Stomach (tissue), 9 donors: ENCODE data around the gene TMCC1. TPM values are rescaled to one million over a fixed set of nuclear protein-coding genes. Genes with fewer than 3 reads are reported as not detected.

Source experiments
- DNase-seq, 2 donors: peaks; one replicate each; pipeline versions ENCODE4 v3.0.0 to v3.0.0-alpha.2; 2013 to 2019
- H3K27ac ChIP-seq, 5 donors: fragments of 200-600 bp in 4 of 5; sonication (generic) in 4 of 5; one replicate each; pipeline ENCODE4 v1.5.1; 2013 to 2019; ENCODE audit warnings: mild to moderate bottlenecking in 1 of 5, moderate library complexity in 1 of 5
- H3K27me3 ChIP-seq, 3 donors: fragments of 200-600 bp; sonication (generic); one replicate each; pipeline ENCODE4 v1.5.1; 2017 to 2019; ENCODE audit warnings: mixed run types in 1 of 3
- H3K36me3 ChIP-seq, 4 donors: fragments of 200-600 bp; sonication (generic); 1 replicate in 3 of 4; 2 replicates in 1 of 4; pipeline ENCODE4 v1.5.1; 2016 to 2019
- H3K4me1 ChIP-seq, 4 donors: fragments of 200-600 bp; sonication (generic); one replicate each; pipeline ENCODE4 v1.5.1; 2016 to 2019
- H3K4me3 ChIP-seq, 4 donors: fragments of 200-600 bp; sonication (generic) in 3 of 4; one replicate each; pipeline ENCODE4 v1.5.1; 2016 to 2019; ENCODE audit warnings: mild to moderate bottlenecking in 1 of 4
- H3K9me3 ChIP-seq, 4 donors: fragments of 200-600 bp; sonication (generic); one replicate each; pipeline ENCODE4 v1.5.1; 2016 to 2019
- CTCF ChIP-seq, 7 experiments: fragments of 450-650 bp in 4 of 7; fragments of 200-600 bp in 3 of 7; sonication (generic) in 3 of 7; IDR thresholded peaks; one replicate each; pipeline ENCODE4 v1.5.1; 2016 to 2019; ENCODE audit warnings: antibody characterized with exemption in 7 of 7, control low read depth in 2 of 7, mild to moderate bottlenecking in 1 of 7
- EP300 ChIP-seq: sonication (generic); formaldehyde crosslinking; IDR thresholded peaks from one replicate; pipeline ENCODE4 v1.6.1; 2017; ENCODE audit warnings: antibody characterized with exemption
- POLR2A ChIP-seq, 4 donors: fragments of 450-650 bp; IDR thresholded peaks; one replicate each; pipeline ENCODE4 v1.6.1; 2016; ENCODE audit warnings: antibody characterized with exemption in 4 of 4, control low read depth in 2 of 4, mild to moderate bottlenecking in 1 of 4, moderate library complexity in 1 of 4
- POLR2AphosphoS5 ChIP-seq, 3 donors: sonication (generic); formaldehyde crosslinking; IDR thresholded peaks; one replicate each; pipeline ENCODE4 v1.6.1; 2016; ENCODE audit warnings: antibody characterized with exemption in 3 of 3
- WGBS, 5 donors: extraction: QIAGEN DNeasy Blood & Tissue Kit in 3 of 5; methylation state at CpG; one replicate each; pipeline versions ENCODE4 v1.1.5 to v1.1.7; 2013 to 2018; 5-methylcytosine and 5-hydroxymethylcytosine counted together
- intact Hi-C: fragments of 100-400 bp; cut with DNase I; formaldehyde crosslinking; loops from one replicate; pipeline ENCODE4 v1.15.1; 2023; ENCODE audit warnings: low total_unique reads
- polyA plus RNA-seq, 3 donors: library from polyadenylated mRNA; stranded (reverse); fragments of 200-250 nt; gene quantifications; one replicate each; pipeline ENCODE4 v1.2.3, GENCODE V29; 2013
- total RNA-seq, 5 donors: library from RNA; depleted of rRNA; stranded (reverse); fragments of >200 nt; gene quantifications; one replicate each; pipeline versions ENCODE4 v1.1.0 to v1.2.3, GENCODE V29; 2014 to 2016
- donor health status: healthy with polysubstance abuse.
- donor health status: Bipolar disorder and iron deficiency.
- donor health status: healthy.

Gene TMCC1
- total and polyA plus RNA-seq, 8 donors, result 5.0 to 26.6 (median 9.3) TPM

DNA sequence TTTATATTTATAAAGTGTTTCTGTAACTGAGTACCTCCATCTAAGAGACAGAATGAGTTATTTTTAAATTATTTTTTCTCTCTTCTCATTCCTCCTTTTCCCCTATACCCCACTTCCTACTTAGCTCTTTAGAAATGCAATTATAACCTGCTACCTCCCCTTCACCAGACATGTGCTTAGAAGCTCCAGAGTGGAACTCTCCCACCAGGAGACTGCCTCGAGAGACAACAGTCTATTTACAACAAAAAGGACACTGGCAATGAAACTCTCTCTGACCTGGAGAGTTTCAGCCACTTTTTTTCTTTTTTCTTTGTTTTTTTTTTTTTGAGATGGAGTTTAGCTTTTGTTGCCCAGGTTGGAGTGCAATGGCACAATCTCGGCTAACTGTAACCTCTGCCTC is 177.7 kb downstream of the TMCC1 start:
- H3K4me3 ChIP-seq, result no peak overlapping the region
- peaks cover 0 to 14% (median 4%) of the 10 kb centered on the region in 4 donors for H3K4me1 ChIP-seq
- no peak for TF ChIP-seq POLR2A (IDR thresholded peaks at IDR 0.05)
- no peak for DNase-seq
- no peaks in the 10 kb centered on the region for H3K27me3 ChIP-seq
- H3K36me3 ChIP-seq, result no peaks in the 10 kb centered on the region
- no peaks in the 10 kb centered on the region for H3K9me3 ChIP-seq
- H3K27ac ChIP-seq, result no peak overlapping the region
- WGBS, 5 donors, result 71 to 93% (median 83%) methylated on average over 1 to 2 of the region's 2 CpGs
- intact Hi-C loops, result no loop called here

- Histone ChIP-seq H3K4me1 (no peaks in the 10 kb centered on the region), H3K4me3 (no peak overlapping the region), H3K27me3 (no peaks in the 10 kb centered on the region), H3K36me3 (peaks cover 0 to 3% (median 0%) of the 10 kb centered on the region in 4 donors), H3K27ac (no peak overlapping the region), H3K9me3 (no peaks in the 10 kb centered on the region)
- no peak for DNase-seq
- no peak for TF ChIP-seq CTCF (IDR thresholded peaks at IDR 0.05)
- TF ChIP-seq POLR2A (IDR thresholded peaks at IDR 0.05), result no peak
- TF ChIP-seq POLR2AphosphoS5 (IDR thresholded peaks at IDR 0.05), result no peak
- no peak for TF ChIP-seq EP300
- intact Hi-C loops, result no loop called here
- WGBS, 5 donors, result 92 to 100% (median 99%) methylated on average over 1 of the region's 1 CpG
These were observed 185.1 kb downstream of the TMCC1 start for GRCh38 chr3:129708328-129708861.

DNA sequence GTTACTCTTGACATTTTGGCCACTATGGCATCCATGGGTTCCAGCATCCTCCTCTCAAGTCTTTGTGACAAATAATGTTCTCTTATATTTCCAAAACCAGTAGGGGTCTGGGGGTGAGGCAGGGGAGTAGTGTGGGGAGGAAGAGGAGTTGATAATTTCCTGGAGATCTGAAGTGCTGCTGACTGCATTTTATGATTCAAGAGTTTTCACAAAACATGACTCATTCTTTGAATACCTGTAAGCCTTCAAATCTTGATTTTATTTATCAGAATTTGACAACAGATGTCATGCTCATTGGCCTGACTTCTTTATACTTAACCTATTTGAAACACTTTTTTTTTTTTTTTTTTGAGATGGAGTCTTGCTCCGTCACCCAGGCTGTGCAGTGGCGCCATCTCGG is 188.2 kb downstream of the TMCC1 start:
- no peak for DNase-seq
- TF ChIP-seq POLR2A (IDR thresholded peaks at IDR 0.05) (no peak), EP300 (no peak), POLR2AphosphoS5 (IDR thresholded peaks at IDR 0.05) (no peak), CTCF (IDR thresholded peaks at IDR 0.05) (no peak)
- Histone ChIP-seq H3K36me3 (no peaks in the 10 kb centered on the region), H3K27me3 (no peaks in the 10 kb centered on the region), H3K4me3 (no peak overlapping the region), H3K4me1 (no peaks in the 10 kb centered on the region), H3K27ac (no peak overlapping the region), H3K9me3 (no peaks in the 10 kb centered on the region)
- WGBS, 5 donors, result 95 to 100% (median 99%) methylated on average over 3 of the region's 3 CpGs
- intact Hi-C loops, result no loop called here

- no peaks in the 10 kb centered on the region for H3K27me3 ChIP-seq
- H3K9me3 ChIP-seq, result no peaks in the 10 kb centered on the region
- no peak overlapping the region for H3K27ac ChIP-seq
- TF ChIP-seq EP300, result no peak
- intact Hi-C loops, result no loop called here
- no peaks in the 10 kb centered on the region for H3K4me1 ChIP-seq
- no peak overlapping the region for H3K4me3 ChIP-seq
- 69 to 80% (median 77%) methylated on average over 2 of the region's 2 CpGs for WGBS, 5 donors
- DNase-seq, result no peak
- H3K36me3 ChIP-seq, result no peaks in the 10 kb centered on the region
These were observed 189.6 kb downstream of the TMCC1 start for GRCh38 chr3:129703913-129704312.

DNA sequence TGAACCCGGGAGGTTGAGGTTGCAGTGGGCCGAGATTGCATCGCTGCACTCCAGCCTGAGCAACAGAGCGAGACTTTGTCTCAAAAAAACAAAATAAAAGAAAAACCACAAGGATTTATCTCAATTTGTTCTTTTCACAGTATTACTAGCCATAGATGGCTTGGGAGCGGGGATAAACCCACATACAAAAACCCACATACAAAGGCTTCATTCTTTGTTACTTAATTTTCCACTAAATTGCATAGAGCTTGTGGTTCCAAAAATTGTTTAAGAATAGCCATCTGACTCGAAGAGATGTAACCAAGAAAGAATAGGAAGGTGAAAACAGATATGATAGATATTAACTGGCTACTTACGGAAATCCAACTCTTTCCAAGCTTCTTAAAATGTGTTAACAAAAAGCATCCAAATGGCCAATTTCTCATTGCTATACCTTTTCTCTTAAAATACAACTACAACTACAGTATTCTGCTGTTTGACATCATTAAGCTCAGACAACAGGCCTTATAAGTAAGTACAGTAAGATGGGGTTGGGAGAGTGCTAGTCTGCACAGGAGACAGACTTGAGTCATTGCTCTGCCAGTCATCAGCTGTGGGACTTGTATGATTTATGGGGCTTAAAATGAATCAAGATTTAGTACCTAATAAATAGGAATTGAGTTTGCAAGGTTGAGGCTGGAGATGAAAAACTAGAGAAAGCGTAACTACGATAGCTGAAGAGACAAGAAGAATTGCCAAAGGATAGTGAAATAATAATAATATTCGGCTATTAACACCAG is 190.4 kb downstream of the TMCC1 start:
- no peaks in the 10 kb centered on the region for H3K36me3 ChIP-seq
- intact Hi-C loops, result no loop called here
- no peak for DNase-seq
- H3K4me3 ChIP-seq, result no peak overlapping the region
- no peaks in the 10 kb centered on the region for H3K27me3 ChIP-seq
- H3K9me3 ChIP-seq, result no peaks in the 10 kb centered on the region
- no peak overlapping the region for H3K27ac ChIP-seq
- H3K4me1 ChIP-seq, result no peaks in the 10 kb centered on the region
- no peak for TF ChIP-seq POLR2A (IDR thresholded peaks at IDR 0.05)
- TF ChIP-seq POLR2AphosphoS5 (IDR thresholded peaks at IDR 0.05), result no peak
- no peak for TF ChIP-seq EP300
- no peak for TF ChIP-seq CTCF (IDR thresholded peaks at IDR 0.05)
- WGBS, 5 donors, result 92 to 98% (median 96%) methylated on average over 10 of the region's 10 CpGs
